ENCODE measurements around the gene WDFY4. TPM values are rescaled to one million over a fixed set of nuclear protein-coding genes. Genes with fewer than 3 reads are reported as not detected.

Gene WDFY4
- total RNA-seq, 1 experiment from 2014 or later: not detected

DNA sequence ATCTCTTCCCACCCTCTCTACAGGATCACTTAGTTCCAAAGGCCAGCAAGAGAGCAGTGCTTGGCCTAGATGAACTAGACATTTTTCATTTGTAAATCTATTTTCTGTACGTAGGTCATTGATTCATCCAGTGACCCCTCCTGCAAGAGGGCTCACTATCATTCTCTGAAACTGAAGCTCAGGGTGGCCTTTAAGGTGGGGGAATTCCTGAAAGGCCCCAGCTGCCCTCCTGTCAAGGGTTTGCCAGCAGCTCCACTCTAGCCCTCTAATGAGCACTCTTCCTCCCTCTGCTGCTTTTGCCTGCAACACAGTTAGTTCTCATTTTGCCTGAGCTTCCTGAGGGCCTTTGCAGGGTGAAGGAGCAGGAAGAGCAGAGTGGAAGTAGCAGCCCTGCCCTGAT lies 213.8 kb downstream of the WDFY4 start:
- BruUV-seq (replicated peaks): no TSS peak
- peaks cover 21% of the 10 kb centered on the region for H3K27me3 ChIP-seq (ENCODE audit: insufficient read depth, low read depth)
- no peak overlapping the region for H3K4me2 ChIP-seq
- H3K9me2 ChIP-seq (ENCODE audit: insufficient read depth): no peaks in the 10 kb centered on the region
- H3K36me3 ChIP-seq (ENCODE audit: low read depth): no peaks in the 10 kb centered on the region
- no peaks in the 10 kb centered on the region for H3K79me2 ChIP-seq (ENCODE audit: low read depth)
- no peak for DNase-seq
- H3F3A ChIP-seq (ENCODE audit: insufficient read depth, low read depth): no peaks in the 10 kb centered on the region
- H4K20me1 ChIP-seq (ENCODE audit: insufficient read depth): no peaks in the 10 kb centered on the region; the same call in 1 of the 2 replicates
- no peak overlapping the region for H3K4me3 ChIP-seq
- H3K4me1 ChIP-seq (replicated peaks; ENCODE audit: insufficient read depth): no peaks in the 10 kb centered on the region
- H3K9me3 ChIP-seq (ENCODE audit: insufficient read depth, low read depth): no peaks in the 10 kb centered on the region
- POLR2A ChIA-PET (ENCODE audit: unreplicated experiment): no interaction called here
- TF ChIP-seq, protein P1, sequence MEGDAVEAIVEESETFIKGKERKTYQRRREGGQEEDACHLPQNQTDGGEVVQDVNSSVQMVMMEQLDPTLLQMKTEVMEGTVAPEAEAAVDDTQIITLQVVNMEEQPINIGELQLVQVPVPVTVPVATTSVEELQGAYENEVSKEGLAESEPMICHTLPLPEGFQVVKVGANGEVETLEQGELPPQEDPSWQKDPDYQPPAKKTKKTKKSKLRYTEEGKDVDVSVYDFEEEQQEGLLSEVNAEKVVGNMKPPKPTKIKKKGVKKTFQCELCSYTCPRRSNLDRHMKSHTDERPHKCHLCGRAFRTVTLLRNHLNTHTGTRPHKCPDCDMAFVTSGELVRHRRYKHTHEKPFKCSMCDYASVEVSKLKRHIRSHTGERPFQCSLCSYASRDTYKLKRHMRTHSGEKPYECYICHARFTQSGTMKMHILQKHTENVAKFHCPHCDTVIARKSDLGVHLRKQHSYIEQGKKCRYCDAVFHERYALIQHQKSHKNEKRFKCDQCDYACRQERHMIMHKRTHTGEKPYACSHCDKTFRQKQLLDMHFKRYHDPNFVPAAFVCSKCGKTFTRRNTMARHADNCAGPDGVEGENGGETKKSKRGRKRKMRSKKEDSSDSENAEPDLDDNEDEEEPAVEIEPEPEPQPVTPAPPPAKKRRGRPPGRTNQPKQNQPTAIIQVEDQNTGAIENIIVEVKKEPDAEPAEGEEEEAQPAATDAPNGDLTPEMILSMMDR (conservative IDR thresholded peaks at IDR 0.05): no peak
- TF ChIP-seq EZH2 (IDR thresholded peaks at IDR 0.05; ENCODE audit: low read depth): no peak
- H2AFZ ChIP-seq: no peak overlapping the region
- no peak overlapping the region for H3K27ac ChIP-seq
- intact Hi-C loops (cut with micrococcal nuclease; ENCODE audit: unreplicated experiment): no loop called here
- CTCF ChIA-PET: no interaction called here

DNA sequence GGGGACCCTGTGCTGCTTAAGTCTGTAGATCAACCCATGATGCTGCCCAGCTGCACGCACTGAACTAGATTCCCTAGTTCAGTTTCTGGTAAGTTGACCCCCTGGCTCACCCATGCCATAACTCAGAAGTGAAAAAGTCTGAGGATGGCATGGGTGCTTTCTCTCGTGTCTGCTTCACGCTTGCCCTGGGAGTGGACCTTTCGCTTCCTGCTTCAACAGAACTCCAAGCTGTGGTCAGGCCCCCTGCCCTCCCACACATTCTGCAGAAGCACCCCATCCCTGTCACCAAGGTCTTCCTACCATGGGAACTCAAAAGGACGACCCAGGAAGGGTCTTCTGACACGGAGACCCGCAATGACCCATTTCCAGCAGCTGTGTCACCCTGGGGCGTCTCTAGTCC lies 215.1 kb downstream of the WDFY4 start:
- H3F3A ChIP-seq (ENCODE audit: insufficient read depth, low read depth): no peaks in the 10 kb centered on the region
- H4K20me1 ChIP-seq (ENCODE audit: insufficient read depth): no peaks in the 10 kb centered on the region; the same call in 1 of the 2 replicates
- no peaks in the 10 kb centered on the region for H3K9me2 ChIP-seq (ENCODE audit: insufficient read depth)
- no peaks in the 10 kb centered on the region for H3K79me2 ChIP-seq (ENCODE audit: low read depth)
- no peak overlapping the region for H2AFZ ChIP-seq
- no peak overlapping the region for H3K27ac ChIP-seq
- TF ChIP-seq EZH2 (IDR thresholded peaks at IDR 0.05; ENCODE audit: low read depth): no peak
- TF ChIP-seq, protein P1 (conservative IDR thresholded peaks at IDR 0.05): no peak
- H3K4me2 ChIP-seq: no peak overlapping the region
- H3K36me3 ChIP-seq (ENCODE audit: low read depth): no peaks in the 10 kb centered on the region
- peaks cover 35% of the 10 kb centered on the region for H3K27me3 ChIP-seq (ENCODE audit: insufficient read depth, low read depth)
- BruUV-seq (replicated peaks): no TSS peak
- H3K9me3 ChIP-seq (ENCODE audit: insufficient read depth, low read depth): no peaks in the 10 kb centered on the region
- ChIA-PET CTCF (no interaction called here), POLR2A (ENCODE audit: unreplicated experiment) (no interaction called here)
- H3K4me3 ChIP-seq: no peak overlapping the region
- H3K4me1 ChIP-seq (replicated peaks; ENCODE audit: insufficient read depth): no peaks in the 10 kb centered on the region
- intact Hi-C loops (cut with micrococcal nuclease; ENCODE audit: unreplicated experiment): no loop called here
- DNase-seq: no peak

DNA sequence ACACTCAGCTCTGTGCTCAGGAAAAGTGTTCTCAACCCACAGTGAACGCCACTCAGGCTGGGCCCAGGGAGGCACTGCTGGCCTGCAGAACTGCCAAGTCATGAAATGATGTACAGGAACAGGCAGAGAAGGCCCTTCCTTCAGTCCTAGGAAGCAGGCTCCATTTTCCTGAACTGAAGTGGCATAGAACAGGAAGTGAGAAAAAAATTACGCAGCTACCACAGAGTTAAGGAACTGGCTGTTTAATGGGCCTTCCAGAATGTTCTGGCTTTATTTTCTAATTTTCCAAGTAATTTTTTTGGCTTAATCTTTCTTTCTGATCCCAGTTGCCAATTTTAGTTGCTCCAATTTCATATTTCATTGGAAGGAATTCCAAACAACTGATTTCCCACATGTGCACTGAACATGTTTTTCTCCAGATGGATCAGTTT lies 215.7 kb downstream of the WDFY4 start:
- Histone ChIP-seq H3K79me2 (ENCODE audit: low read depth) (no peaks in the 10 kb centered on the region), H3K4me2 (no peak overlapping the region), H4K20me1 (ENCODE audit: insufficient read depth) (no peaks in the 10 kb centered on the region; the same call in 1 of the 2 replicates), H3K36me3 (ENCODE audit: low read depth) (no peaks in the 10 kb centered on the region), H3K4me3 (no peak overlapping the region), H3K9me3 (ENCODE audit: insufficient read depth, low read depth) (no peaks in the 10 kb centered on the region), H3K4me1 (replicated peaks; ENCODE audit: insufficient read depth) (no peaks in the 10 kb centered on the region), H3K27me3 (ENCODE audit: insufficient read depth, low read depth) (peaks cover 41% of the 10 kb centered on the region), H3F3A (ENCODE audit: insufficient read depth, low read depth) (no peaks in the 10 kb centered on the region), H3K27ac (no peak overlapping the region), H3K9me2 (ENCODE audit: insufficient read depth) (no peaks in the 10 kb centered on the region), H2AFZ (no peak overlapping the region)
- intact Hi-C loops (cut with micrococcal nuclease; ENCODE audit: unreplicated experiment): no loop called here
- CTCF ChIA-PET: no interaction called here
- TF ChIP-seq, protein P1 (conservative IDR thresholded peaks at IDR 0.05): no peak
- no peak for TF ChIP-seq EZH2 (IDR thresholded peaks at IDR 0.05; ENCODE audit: low read depth)
- DNase-seq: no peak
- no TSS peak for BruUV-seq (replicated peaks)
- POLR2A ChIA-PET (ENCODE audit: unreplicated experiment): no interaction called here

Measured in PC-9 (cell line).